MM.1S (cell line): ENCODE measurements around the gene SPOCK3.

Experiments used
- DNase-seq: peaks from one replicate; pipeline ENCODE4 v3.0.0-alpha.2; 2015
- H2AFZ ChIP-seq: fragments of 300-600 bp; sonication (generic); 2 replicates; pipeline ENCODE4 v1.6.0; 2016; ENCODE audit warnings: antibody characterized with exemption, low read length
- H3F3A ChIP-seq: fragments of 300-600 bp; sonication (generic); 2 replicates; pipeline ENCODE4 v1.6.1; 2016; ENCODE audit warnings: mild to moderate bottlenecking, antibody characterized with exemption, low read length, moderate library complexity, mixed read lengths; ENCODE audit not compliant: insufficient read depth
- H3K27ac ChIP-seq: fragments of 300-600 bp; sonication (generic); 2 replicates; pipeline ENCODE4 v1.5.1; 2016; ENCODE audit warnings: mild to moderate bottlenecking, low read length
- H3K27me3 ChIP-seq: fragments of 300-600 bp; sonication (generic); replicated peaks from 2 replicates; pipeline ENCODE4 v1.6.0; 2016; ENCODE audit warnings: low read length; ENCODE audit not compliant: insufficient read depth
- H3K36me3 ChIP-seq: fragments of 300-600 bp; sonication (generic); replicated peaks from 2 replicates; pipeline ENCODE4 v1.6.1; 2016; ENCODE audit warnings: mild to moderate bottlenecking, low read length, mixed read lengths; ENCODE audit not compliant: insufficient read depth
- H3K4me1 ChIP-seq: fragments of 300-600 bp; sonication (generic); 2 replicates; pipeline ENCODE4 v1.6.1; 2016; ENCODE audit warnings: low read length, mixed read lengths
- H3K4me2 ChIP-seq: fragments of 300-600 bp; sonication (generic); 2 replicates; pipeline ENCODE4 v1.6.0; 2016; ENCODE audit warnings: low read depth, low read length
- H3K4me3 ChIP-seq: fragments of 300-600 bp; sonication (generic); 2 replicates; pipeline ENCODE4 v1.5.1; 2016; ENCODE audit warnings: low read length, mixed read lengths
- H3K79me2 ChIP-seq: fragments of 300-600 bp; sonication (generic); 2 replicates; pipeline ENCODE4 v1.6.1; 2016; ENCODE audit warnings: mixed run types, low read length, mixed read lengths
- H3K9ac ChIP-seq: fragments of 300-600 bp; sonication (generic); 2 replicates; pipeline ENCODE4 v1.6.1; 2016; ENCODE audit warnings: low read length, mixed read lengths
- H3K9me2 ChIP-seq: fragments of 300-600 bp; sonication (generic); replicated peaks from 2 replicates; pipeline ENCODE4 v1.6.1; 2016; ENCODE audit warnings: mild to moderate bottlenecking, low read length, mixed read lengths; ENCODE audit not compliant: insufficient read depth
- H3K9me3 ChIP-seq: fragments of 300-600 bp; sonication (generic); replicated peaks from 2 replicates; pipeline ENCODE4 v1.6.1; 2016; ENCODE audit warnings: mild to moderate bottlenecking, low read length, mixed read lengths; ENCODE audit not compliant: insufficient read depth
- H4K20me1 ChIP-seq: fragments of 300-600 bp; sonication (generic); 2 replicates; pipeline ENCODE4 v1.6.1; 2016; ENCODE audit warnings: mild to moderate bottlenecking, low read length, moderate library complexity, mixed read lengths; ENCODE audit not compliant: insufficient read depth
- EZH2 ChIP-seq: fragments of 300-600 bp; sonication (generic); optimal IDR thresholded peaks from 2 replicates; pipeline ENCODE3; 2017; ENCODE audit warnings: low read depth, mild to moderate bottlenecking, antibody characterized with exemption, low read length, mixed read lengths
- EZH2phosphoT487 ChIP-seq: fragments of 300-600 bp; sonication (generic); IDR thresholded peaks from 2 replicates; pipeline ENCODE4 v1.6.1; 2018; ENCODE audit warnings: antibody characterized with exemption, low read length
- TF ChIP-seq, protein P1 (sequence below): fragments of 300-600 bp; sonication (generic); IDR thresholded peaks from 2 replicates; pipeline ENCODE4 v1.5.1; 2016; ENCODE audit warnings: antibody characterized with exemption, low read length, mixed read lengths

The SPOCK3 gene

DNA sequence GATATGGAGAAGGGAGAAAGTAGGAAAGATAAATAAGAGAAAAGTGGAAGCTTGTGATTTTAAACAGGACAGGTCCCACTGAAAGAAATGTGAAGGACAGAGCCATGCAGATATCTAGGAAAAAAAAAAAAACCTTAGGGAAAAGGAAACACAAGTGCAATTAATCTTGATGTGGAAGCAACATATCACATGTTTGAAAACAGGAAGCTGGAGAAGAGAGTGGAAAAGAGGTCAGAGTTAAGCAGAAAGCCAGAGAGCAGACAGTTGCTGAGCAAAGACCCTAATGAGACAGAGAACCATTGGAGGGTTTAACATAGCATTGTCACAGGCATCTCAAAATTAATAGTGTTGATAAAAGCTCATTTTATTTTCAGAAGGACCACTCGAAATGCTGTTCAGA, 89.7 kb downstream of the SPOCK3 start:
- H3K27me3 ChIP-seq: no peaks in the 10 kb centered on the region
- TF ChIP-seq EZH2phosphoT487: no peak
- TF ChIP-seq EZH2: no peak
- TF ChIP-seq, protein P1, sequence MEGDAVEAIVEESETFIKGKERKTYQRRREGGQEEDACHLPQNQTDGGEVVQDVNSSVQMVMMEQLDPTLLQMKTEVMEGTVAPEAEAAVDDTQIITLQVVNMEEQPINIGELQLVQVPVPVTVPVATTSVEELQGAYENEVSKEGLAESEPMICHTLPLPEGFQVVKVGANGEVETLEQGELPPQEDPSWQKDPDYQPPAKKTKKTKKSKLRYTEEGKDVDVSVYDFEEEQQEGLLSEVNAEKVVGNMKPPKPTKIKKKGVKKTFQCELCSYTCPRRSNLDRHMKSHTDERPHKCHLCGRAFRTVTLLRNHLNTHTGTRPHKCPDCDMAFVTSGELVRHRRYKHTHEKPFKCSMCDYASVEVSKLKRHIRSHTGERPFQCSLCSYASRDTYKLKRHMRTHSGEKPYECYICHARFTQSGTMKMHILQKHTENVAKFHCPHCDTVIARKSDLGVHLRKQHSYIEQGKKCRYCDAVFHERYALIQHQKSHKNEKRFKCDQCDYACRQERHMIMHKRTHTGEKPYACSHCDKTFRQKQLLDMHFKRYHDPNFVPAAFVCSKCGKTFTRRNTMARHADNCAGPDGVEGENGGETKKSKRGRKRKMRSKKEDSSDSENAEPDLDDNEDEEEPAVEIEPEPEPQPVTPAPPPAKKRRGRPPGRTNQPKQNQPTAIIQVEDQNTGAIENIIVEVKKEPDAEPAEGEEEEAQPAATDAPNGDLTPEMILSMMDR: no peak

DNA sequence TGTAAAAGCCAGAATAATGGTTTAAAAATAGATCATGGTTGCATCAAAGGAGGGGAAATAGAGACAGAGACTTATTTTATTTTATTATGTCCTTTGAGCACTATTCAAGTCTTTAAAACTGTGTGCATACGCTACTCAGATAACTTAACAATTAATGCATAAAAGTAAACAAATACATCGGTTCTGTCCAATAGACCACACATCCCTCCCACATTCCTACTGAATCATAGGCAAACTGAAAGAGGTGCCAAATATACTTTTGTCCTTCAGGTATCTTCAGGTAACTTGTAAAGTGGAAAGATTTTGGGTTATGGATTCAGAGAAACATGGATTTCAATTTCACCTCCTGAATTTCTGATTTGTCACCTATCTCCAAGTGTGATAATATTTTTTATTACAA, 91.3 kb downstream of the SPOCK3 start:
- no peak overlapping the region for H2AFZ ChIP-seq
- H3K4me1 ChIP-seq: no peaks in the 10 kb centered on the region
- TF ChIP-seq EZH2phosphoT487: no peak
- TF ChIP-seq, protein P1: no peak
- TF ChIP-seq EZH2: no peak
- no peaks in the 10 kb centered on the region for H3K9me2 ChIP-seq
- no peak overlapping the region for H3K27ac ChIP-seq
- no peaks in the 10 kb centered on the region for H4K20me1 ChIP-seq
- no peak overlapping the region for H3K4me2 ChIP-seq
- H3K79me2 ChIP-seq: no peaks in the 10 kb centered on the region
- H3K36me3 ChIP-seq: no peaks in the 10 kb centered on the region
- H3K27me3 ChIP-seq: no peaks in the 10 kb centered on the region
- no peak for DNase-seq
- H3F3A ChIP-seq: no peaks in the 10 kb centered on the region
- H3K9me3 ChIP-seq: no peaks in the 10 kb centered on the region
- H3K4me3 ChIP-seq: no peak overlapping the region
- H3K9ac ChIP-seq: no peak overlapping the region

More for the DNA sequence above, 89.7 kb downstream of the SPOCK3 start:
- H3K4me2 ChIP-seq: no peak overlapping the region
- no peak overlapping the region for H3K4me3 ChIP-seq
- no peaks in the 10 kb centered on the region for H3K9me3 ChIP-seq
- H3K36me3 ChIP-seq: no peaks in the 10 kb centered on the region
- no peaks in the 10 kb centered on the region for H3K79me2 ChIP-seq
- H3K4me1 ChIP-seq: no peaks in the 10 kb centered on the region
- no peaks in the 10 kb centered on the region for H4K20me1 ChIP-seq
- no peak overlapping the region for H3K27ac ChIP-seq
- no peak overlapping the region for H2AFZ ChIP-seq
- no peaks in the 10 kb centered on the region for H3K9me2 ChIP-seq
- H3K9ac ChIP-seq: no peak overlapping the region
- H3F3A ChIP-seq: no peaks in the 10 kb centered on the region
- no peak for DNase-seq

DNA sequence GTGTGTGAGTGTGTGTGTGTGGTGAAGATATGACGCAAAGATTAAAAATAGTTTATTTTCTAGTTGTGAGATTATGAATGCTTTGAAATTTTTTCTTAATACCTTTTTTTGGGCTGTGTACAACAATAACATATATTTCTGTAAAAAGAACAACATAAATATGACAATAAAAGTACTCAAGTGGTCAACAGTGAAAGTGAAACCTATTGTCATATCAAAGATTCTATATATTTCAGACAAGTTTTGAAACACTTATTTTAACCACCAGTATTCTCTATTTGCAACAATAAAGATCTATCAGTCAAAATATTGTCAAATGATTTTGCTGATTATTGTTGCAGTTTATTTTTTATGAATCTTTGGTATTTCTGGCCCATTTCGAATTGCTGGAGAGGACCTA, 98.0 kb downstream of the SPOCK3 start:
- TF ChIP-seq, protein P1: no peak
- TF ChIP-seq EZH2phosphoT487 (no peak), EZH2 (no peak)
- no peaks in the 10 kb centered on the region for H3K27me3 ChIP-seq
- no peaks in the 10 kb centered on the region for H4K20me1 ChIP-seq
- H3K79me2 ChIP-seq: no peaks in the 10 kb centered on the region
- H3K36me3 ChIP-seq: no peaks in the 10 kb centered on the region
- H3K4me1 ChIP-seq: no peaks in the 10 kb centered on the region
- H2AFZ ChIP-seq: no peak overlapping the region
- H3K9ac ChIP-seq: no peak overlapping the region
- H3K4me2 ChIP-seq: no peak overlapping the region
- no peak for DNase-seq
- H3K9me3 ChIP-seq: no peaks in the 10 kb centered on the region
- H3K27ac ChIP-seq: no peak overlapping the region
- H3K4me3 ChIP-seq: no peak overlapping the region
- no peaks in the 10 kb centered on the region for H3F3A ChIP-seq
- H3K9me2 ChIP-seq: no peaks in the 10 kb centered on the region
